ENCODE results near the gene MST1. TPM values are rescaled to one million over a fixed set of nuclear protein-coding genes. Genes with fewer than 3 reads are reported as not detected.

Gene MST1
- total RNA-seq, 4 donors from 2014 or later = 12.2 to 116 (median 15.1) TPM

- intact Hi-C loops (cut with DNase I; ENCODE audit: low total_unique reads) = no loop called here
These were observed 34.2 kb downstream of the MST1 start for GRCh38 chr3:49654955-49655556.

GRCh38 chr3:49654176-49654825, 35.0 kb downstream of the MST1 start:
- Histone ChIP-seq H3K36me3 (no peaks in the 10 kb centered on the region), H3K4me1 (no peaks in the 10 kb centered on the region), H3K4me3 (no peak overlapping the region), H3K9me3 (no peaks in the 10 kb centered on the region), H3K27ac (no peak overlapping the region), H3K27me3 (no peaks in the 10 kb centered on the region)
- no peak for DNase-seq
- in situ Hi-C loops (cut with MboI; ENCODE audit: low pct_ligation_motif_present in 1 of 4, low pct_unique_long_range_greater_than_20kb in 1 of 4, low sequenced_read_pairs in 3 of 4) = no loop called here
- WGBS, 2 donors (ENCODE audit: low coverage in 1 of 2) = 87% methylated on average over 15 of the region's 17 CpGs; no CpG with 5 or more reads in 1 of the 2 donors
- intact Hi-C loops (cut with DNase I; ENCODE audit: low total_unique reads) = no loop called here
- no peak for TF ChIP-seq POLR2A (IDR thresholded peaks at IDR 0.05)
- no peak for TF ChIP-seq EP300 (IDR thresholded peaks at IDR 0.05; ENCODE audit: low read depth)
- TF ChIP-seq POLR2AphosphoS5 (IDR thresholded peaks at IDR 0.05) = no peak
- no peak for TF ChIP-seq CTCF (IDR thresholded peaks at IDR 0.05)

More at GRCh38 chr3:49654955-49655556, 34.2 kb downstream of the MST1 start:
- in situ Hi-C loops (cut with MboI; ENCODE audit: low pct_ligation_motif_present in 1 of 4, low pct_unique_long_range_greater_than_20kb in 1 of 4, low sequenced_read_pairs in 3 of 4) = no loop called here
- TF ChIP-seq CTCF (IDR thresholded peaks at IDR 0.05) (no peak), POLR2AphosphoS5 (IDR thresholded peaks at IDR 0.05) (no peak), EP300 (IDR thresholded peaks at IDR 0.05; ENCODE audit: low read depth) (no peak)
- 0 to 43% methylated on average over 1 to 10 of the region's 10 CpGs for WGBS, 2 donors (ENCODE audit: low coverage in 1 of 2)
- no peaks in the 10 kb centered on the region for H3K9me3 ChIP-seq
- no peaks in the 10 kb centered on the region for H3K27me3 ChIP-seq
- H3K36me3 ChIP-seq = no peaks in the 10 kb centered on the region
- no peaks in the 10 kb centered on the region for H3K4me1 ChIP-seq
- no peak overlapping the region for H3K4me3 ChIP-seq
- H3K27ac ChIP-seq = no peak overlapping the region
- DNase-seq = peak; percentile 60

GRCh38 chr3:49653621-49654020, 35.7 kb downstream of the MST1 start:
- in situ Hi-C loops (cut with MboI; ENCODE audit: low pct_ligation_motif_present in 1 of 4, low pct_unique_long_range_greater_than_20kb in 1 of 4, low sequenced_read_pairs in 3 of 4) (no loop called here), intact Hi-C loops (cut with DNase I; ENCODE audit: low total_unique reads) (no loop called here)
- no peak for TF ChIP-seq EP300 (IDR thresholded peaks at IDR 0.05; ENCODE audit: low read depth)
- no peak for TF ChIP-seq POLR2A (IDR thresholded peaks at IDR 0.05)
- TF ChIP-seq POLR2AphosphoS5 (IDR thresholded peaks at IDR 0.05) = no peak
- TF ChIP-seq CTCF (IDR thresholded peaks at IDR 0.05) = no peak
- Histone ChIP-seq H3K27ac (no peak overlapping the region), H3K4me1 (no peaks in the 10 kb centered on the region), H3K9me3 (no peaks in the 10 kb centered on the region), H3K27me3 (no peaks in the 10 kb centered on the region), H3K4me3 (no peak overlapping the region), H3K36me3 (no peaks in the 10 kb centered on the region)
- DNase-seq = no peak
- 83% methylated on average over 8 of the region's 8 CpGs; no CpG with 5 or more reads in 1 of the 2 donors for WGBS, 2 donors (ENCODE audit: low coverage in 1 of 2)

- TF ChIP-seq EP300 (IDR thresholded peaks at IDR 0.05; ENCODE audit: low read depth) (no peak), CTCF (IDR thresholded peaks at IDR 0.05) (no peak), POLR2A (IDR thresholded peaks at IDR 0.05) (no peak), POLR2AphosphoS5 (IDR thresholded peaks at IDR 0.05) (no peak)
- Histone ChIP-seq H3K27me3 (no peaks in the 10 kb centered on the region), H3K27ac (no peak overlapping the region), H3K36me3 (no peaks in the 10 kb centered on the region), H3K4me1 (no peaks in the 10 kb centered on the region), H3K9me3 (no peaks in the 10 kb centered on the region), H3K4me3 (no peak overlapping the region)
- WGBS, 2 donors (ENCODE audit: low coverage in 1 of 2) = 92 to 95% methylated on average over 4 to 15 of the region's 21 CpGs
- in situ Hi-C loops (cut with MboI; ENCODE audit: low pct_ligation_motif_present in 1 of 4, low pct_unique_long_range_greater_than_20kb in 1 of 4, low sequenced_read_pairs in 3 of 4) (no loop called here), intact Hi-C loops (cut with DNase I; ENCODE audit: low total_unique reads) (no loop called here)
- no peak for DNase-seq
These were observed 36.3 kb downstream of the MST1 start for GRCh38 chr3:49652903-49653415.

Measured in transverse colon (tissue), 4 donors.